ENCODE results near the gene PACRG.

The PACRG gene

DNA sequence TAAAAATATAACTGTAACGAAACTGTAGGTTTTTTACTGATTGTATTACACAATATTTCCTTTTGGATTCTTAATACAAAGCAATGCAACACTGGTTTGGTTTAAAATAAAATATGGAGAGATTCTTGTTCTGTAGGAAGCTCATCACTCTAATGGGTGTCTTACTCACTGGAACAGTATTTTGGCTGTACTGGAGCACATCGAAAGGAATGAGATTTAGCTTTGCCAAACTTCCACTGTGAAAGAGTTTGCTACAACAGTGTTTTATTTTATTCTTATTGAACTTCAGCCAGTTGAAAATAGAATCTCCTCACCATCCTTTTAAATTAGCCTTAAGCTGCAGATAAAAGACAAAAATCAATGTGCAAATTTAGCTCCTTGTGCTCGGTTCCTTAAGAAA, 456.0 kb downstream of the PACRG start:
- no peak for DNase-seq

DNA sequence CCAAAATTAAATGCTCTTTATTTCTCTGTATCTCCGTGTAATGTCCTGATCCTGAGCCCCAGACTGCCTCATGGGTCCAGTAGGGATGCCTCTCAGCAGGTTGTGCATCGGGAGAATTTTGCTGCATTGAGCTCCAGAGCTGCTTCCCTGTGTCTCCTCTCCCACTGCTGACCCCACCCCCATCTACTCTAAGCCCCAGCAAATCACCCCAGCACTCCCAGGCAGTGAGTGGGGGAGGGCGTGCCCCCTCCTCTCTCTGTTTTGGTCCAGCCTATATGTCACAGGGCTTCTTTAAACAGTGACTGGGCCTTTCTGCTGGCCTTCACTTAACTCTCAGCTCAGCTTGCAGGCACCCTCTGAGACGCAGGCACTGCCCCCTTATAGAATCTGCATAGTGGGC, 458.0 kb downstream of the PACRG start:
- DNase-seq, result no peak

DNA sequence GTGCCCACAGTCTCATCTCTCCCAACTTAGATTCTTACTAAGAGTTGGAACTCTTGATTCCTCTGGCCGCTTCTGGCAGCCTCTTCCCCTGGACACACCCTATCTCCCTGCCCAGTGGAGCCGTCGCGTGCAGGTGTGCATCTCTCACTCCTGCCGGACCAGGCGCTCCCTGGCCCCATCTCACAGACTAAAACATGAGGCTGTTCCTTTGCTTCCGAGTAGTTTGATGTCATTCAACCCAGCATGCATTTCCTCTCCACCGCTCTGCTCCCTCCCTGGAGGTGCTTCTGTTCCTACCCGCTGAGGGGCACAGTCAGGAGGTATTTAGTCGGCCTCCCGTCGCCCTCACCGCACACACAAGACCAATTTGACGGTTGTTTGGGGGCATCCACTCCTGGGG, 458.8 kb downstream of the PACRG start:
- DNase-seq, result no peak

DNA sequence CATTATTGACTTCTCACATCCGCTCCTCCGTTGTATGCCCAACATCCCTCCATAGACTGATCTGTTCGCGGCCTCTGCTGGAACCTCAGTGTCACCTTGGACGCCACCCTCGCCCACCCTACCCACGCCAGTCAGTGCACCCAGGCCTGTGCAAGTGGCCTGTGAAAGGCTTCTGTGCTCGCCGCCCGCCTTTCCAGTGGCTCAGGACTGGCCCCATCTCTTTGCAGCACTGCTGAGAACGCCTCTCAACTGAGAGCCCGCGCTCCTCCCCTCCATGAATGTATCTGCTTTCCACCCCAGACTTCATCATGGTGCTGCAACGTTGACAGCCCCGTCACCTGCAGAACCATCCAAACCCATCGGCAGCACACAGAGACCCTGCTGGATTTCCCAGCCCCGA, 459.4 kb downstream of the PACRG start:
- no peak for DNase-seq

DNA sequence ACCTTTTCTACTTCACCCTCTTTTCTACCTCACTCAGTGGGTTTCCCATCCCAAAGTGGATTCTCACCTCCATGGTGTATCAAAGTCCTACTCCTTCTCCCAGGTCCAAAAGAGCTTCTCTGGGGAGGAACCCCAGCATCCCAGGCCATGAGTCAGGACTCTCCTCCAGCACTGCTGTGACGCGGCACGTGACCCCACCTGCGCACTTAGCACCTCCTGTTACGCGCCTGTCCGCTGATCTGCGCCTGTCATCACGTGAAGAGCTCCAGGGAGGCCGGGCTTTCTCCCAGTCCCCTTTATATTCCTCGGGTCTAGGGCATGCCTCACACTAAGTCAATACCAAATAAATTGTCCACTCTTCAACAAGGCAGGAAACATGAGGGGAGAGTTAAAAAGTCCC, 459.8 kb downstream of the PACRG start:
- DNase-seq, result no peak

DNA sequence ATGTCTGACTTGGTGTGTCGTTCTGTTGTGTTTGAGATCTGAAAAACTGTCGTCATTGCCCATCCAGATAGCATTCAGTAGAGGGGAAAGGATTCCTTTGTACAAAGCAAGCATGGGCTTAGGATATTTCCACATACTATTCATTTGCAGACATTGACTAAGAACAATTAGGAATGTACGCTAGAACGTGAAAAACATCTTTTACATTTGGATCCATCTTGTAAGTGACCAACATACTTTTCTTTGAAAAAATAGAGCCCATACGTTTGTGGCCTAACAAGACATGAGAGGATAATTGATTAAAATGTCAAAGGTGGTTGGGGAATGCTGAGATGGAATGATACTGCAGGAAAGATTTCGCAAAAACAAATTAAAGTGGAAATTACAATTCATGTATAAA, 461.0 kb downstream of the PACRG start:
- DNase-seq, result no peak

DNA sequence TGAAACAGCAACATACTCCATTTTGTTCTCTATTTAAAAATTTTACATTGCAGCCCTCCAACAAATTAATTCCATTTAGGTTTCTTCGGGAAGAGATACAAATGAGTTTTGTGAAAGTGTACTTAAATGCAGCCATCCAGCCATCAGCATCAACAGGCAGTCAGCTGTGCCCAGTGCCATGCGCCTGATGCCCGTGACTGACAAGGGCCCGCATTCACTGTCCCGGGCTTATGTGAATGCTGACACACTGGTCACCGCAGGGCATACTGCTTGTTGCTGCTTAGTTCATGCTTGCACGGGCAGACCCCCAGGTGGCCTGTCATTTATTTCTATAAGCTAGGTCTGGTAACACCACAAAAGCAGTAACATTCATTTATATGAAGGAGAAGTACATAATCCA, 461.8 kb downstream of the PACRG start:
- DNase-seq, result no peak

DNA sequence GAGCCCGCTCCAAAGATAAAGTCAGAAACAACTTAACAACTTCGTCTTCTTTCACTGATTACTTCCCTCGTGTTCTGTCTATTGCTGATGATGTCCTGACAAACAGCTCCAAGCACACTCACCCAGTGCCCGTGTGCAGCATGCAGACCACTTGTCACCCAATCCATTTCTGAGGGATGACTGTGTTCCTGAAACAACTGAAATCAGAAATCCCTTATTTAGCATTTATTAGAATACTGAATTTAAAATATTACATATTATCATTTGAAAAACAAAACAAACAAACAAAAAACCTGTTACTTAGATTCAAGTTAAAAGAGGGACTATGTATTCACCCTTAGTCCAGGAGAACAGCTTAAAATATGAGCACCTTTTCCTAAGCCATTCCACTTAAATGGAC, 463.0 kb downstream of the PACRG start:
- DNase-seq, result no peak

DNA sequence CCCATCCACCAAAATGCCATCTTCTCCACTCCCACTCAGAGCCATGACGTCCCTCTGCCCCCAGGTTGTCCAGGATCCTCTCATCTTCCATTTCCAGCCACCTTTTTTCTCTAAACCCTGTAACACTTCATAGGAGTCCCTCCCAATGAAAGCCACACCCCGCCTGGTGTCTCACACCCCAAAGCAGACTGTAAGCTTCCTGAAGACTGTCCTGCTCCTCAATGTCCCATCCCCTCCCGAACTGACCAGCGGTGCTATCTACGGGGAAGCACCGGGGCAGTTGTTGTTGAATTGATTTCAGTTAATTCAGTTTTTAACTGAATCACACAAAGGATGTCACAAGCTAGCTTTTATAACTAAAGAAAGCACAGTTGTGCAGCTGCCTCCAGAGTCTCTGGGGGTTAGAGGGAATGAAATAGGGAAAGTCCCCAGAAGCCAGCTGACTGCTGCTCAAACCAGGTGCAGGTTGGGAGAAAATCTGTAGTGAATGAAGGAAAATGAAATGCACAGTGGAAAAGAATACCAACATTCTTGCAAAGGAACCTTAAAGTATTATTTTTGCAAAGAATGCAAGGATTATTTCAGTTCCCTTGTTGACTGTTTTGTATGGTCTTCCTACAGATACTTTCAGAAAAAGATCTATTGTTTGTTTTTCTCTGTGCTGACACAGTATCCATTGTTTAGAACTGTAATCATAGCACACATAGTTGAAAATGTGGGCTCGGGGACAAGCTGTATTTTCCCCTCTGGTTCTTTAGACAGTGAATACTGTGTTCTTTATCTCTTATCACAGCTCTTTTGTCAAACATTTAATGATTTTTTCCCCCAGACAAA, 464.1 kb downstream of the PACRG start:
- DNase-seq, result no peak

DNA sequence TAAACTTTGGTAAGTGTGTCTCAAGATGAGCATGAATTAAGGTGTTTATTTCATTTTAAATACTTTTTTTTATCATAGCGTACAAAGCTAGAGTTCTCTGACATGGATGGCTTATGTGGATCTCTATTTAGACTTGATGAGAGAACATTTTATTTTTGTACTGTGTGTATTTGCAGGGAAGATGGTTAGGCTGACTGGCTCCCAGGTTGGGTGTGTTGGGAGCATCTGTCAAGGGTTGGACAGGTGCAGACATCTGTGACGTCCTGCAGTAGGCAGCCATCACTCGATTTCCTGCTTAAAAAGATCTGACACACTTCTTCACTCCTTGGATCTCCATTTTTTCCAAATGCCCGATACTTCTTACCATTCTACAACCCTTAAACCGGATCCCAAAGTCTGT, 464.8 kb downstream of the PACRG start:
- DNase-seq, result no peak

DNA sequence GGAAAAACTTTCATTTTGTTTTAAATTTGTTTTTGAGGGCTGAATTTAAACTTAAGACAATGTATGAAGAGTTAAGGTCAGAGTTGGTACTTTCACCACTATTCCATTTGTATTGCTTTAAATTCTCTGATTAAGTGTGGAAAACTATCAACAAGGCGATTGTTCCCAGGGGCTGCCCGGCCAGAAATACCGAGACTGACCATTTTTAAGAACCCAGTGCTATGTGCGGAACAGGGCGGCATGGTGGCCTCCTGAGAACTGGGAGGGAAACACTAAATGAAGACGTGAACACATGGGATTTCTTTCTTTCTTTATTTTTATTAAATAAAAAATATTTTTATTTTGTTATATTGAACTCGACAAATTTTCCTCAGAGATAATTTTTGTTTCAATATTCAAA, 465.6 kb downstream of the PACRG start:
- no peak for DNase-seq

DNA sequence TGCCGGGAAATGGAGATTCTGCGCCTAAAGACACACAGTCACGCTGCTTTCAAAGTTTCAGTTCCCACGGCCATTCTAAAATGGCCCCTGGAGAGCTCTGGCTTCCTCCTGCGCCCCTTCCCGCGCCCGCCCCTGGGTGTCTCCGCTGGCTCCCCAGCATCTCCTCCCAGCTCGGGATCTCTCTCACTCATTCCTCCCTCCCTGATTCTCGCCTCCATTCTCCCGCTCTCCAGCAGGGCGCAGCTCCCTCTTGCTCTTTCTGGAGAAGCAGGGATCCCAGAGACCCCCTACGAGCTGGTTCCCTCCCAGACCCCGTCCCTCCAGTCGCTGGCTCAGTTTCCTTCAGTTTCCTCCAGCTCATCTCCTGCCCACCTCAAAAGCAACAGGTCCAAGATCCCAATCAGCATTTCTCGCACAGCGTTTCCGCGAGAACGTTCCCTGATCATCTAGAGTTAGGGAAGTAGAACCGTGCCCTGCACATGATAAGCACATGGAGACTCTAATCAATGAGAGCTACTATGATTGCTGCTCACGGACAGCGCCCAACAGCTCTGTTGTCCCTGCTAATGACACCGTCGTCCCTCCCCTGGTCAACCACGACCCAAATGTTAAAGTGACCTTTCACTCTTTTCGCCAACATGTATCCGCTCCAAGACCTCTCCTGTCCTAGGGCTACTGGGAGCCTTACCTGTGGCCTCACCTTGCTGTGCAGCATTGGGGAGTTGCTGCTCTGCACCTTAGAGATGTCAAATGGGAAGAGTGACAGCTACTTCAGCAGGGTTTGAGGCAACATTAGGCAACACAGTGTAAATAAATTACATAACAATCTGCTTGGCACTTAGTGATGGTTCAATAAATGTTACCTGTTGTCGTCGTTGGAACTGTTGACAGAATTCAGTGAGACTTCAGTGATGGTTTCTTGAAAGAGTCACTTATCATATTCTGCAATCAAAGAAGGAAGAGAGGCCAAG, 468.2 kb downstream of the PACRG start:
- no peak for DNase-seq

DNA sequence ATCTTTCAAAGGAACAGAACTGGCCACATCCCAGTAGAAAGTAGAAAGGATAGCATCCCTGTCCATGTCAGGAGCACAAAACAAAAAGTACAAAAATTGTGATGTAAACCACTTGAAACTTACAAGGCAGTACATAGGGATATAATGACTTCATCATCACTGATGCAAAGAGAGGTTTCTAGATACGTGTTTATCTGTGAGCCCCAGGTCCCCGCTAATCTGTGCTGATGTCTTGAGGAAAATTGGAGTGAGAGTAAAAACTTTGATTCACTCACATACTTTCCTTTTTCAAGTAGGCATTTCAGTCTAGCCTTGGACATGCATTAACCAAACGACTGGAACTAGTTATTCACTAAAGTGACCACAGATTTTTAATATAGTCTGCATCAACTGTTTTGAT, 470.1 kb downstream of the PACRG start:
- no peak for DNase-seq

DNA sequence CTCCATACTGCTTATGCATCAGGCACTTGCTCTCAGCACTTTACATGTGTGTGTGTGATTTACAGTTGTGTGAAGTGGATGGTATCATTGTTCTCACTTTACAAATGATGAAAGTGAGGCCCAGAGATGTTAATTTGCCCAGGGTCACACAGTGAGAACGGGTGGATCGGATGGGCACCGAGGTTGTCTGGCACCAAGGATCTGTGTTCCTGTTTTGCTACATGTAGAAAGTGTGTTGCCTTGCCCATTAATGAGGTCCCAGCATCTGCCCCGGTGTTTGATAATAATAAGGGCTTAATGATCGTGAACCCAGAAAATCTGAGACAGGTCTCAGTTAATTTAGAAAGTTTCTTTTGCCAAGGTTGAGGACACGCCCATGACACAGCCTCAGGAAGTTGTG, 470.6 kb downstream of the PACRG start:
- no peak for DNase-seq

DNA sequence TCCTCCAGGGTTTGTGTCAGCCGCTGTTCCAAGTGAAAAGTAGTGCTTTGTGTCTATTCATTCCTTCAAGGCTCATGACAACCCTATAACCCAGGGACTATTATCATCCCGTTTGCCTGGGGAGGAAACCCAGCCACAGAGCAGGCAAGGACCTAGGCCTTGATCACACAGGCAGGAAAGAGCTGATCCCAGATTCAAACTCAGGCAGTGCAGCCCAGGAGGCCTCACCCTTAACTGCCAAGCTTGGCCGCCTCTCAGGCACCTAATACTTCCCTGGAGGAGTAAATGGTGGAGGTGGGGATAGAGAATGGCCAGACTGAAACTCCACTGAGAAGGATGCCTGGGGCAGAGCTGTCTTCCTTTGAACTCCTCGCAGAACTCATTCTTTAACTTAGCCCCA, 471.6 kb downstream of the PACRG start:
- no peak for DNase-seq

DNA sequence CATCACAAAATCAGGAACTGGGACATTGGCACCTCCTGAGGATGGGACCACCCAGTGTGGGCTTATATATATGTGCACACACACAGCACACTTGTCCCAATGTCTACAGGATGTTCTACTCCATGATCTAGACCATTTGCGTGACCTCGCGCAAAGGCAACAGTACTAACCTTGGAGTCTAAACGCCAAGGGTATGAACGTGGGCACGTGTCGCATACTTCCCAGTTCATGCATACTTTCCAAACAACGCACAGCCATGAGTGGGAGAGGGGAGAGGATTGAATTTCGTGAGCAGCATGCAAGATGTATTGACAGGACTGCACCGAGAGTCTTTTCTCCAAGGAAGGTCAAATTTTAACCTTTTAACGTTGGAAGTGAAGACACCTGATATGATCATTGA, 472.5 kb downstream of the PACRG start:
- no peak for DNase-seq

DNA sequence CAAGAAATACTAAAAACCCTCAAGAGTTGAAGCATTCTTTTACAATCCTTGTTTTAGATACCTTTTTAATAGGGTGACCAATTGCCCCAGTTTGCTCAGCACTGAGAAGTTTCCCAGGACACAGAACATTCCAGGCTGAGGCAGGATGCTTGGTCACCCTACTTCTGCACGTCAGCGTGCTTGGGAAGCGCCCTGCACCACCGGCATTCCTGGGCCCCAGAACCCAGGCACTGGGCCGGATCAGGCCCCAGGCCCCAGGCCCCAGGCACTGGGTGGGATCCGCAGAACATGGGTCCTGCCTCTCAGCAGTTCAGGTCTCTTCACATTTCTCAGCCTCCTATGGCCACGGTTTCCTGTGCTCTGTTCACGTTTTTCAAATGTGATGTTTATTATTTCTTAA, 472.9 kb downstream of the PACRG start:
- DNase-seq, result no peak

DNA sequence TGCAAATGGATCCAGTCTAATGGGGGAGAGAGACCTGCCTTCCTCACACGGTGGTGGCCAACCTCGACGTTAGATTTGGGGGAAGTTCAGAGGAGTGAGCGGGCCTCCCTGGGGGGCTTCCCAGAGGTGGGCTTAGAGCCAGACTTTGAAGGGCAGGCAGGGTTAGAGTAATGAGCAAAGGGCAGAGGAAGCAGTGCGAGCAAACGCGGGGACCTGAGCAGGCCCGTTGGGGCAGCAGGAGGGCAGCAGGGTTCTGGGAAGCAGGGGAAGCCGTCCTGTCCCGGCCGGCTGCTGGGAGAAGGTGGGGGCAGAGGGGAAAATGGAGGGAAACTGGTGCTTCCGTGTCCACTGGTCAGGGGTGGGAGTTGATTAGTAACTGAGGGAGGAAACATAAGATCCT, 474.1 kb downstream of the PACRG start:
- no peak for DNase-seq

DNA sequence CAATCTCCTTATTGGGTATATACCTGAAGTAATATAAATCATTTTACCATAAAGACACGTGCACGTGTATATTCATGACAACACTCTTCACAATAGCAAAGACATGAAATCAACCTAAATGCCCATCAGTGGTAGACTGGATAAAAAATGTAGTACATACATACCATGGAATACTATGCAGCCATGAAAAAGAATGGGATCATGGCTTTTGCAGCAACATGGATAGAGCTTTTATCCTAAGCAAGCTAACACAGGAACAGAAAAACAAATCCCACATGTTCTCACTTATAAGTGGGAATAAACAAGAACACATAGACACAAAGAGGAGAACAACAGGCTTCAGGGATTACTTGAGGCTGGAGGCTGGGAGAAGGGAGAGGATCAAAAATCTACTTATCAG, 478.4 kb downstream of the PACRG start:
- no peak for DNase-seq

DNA sequence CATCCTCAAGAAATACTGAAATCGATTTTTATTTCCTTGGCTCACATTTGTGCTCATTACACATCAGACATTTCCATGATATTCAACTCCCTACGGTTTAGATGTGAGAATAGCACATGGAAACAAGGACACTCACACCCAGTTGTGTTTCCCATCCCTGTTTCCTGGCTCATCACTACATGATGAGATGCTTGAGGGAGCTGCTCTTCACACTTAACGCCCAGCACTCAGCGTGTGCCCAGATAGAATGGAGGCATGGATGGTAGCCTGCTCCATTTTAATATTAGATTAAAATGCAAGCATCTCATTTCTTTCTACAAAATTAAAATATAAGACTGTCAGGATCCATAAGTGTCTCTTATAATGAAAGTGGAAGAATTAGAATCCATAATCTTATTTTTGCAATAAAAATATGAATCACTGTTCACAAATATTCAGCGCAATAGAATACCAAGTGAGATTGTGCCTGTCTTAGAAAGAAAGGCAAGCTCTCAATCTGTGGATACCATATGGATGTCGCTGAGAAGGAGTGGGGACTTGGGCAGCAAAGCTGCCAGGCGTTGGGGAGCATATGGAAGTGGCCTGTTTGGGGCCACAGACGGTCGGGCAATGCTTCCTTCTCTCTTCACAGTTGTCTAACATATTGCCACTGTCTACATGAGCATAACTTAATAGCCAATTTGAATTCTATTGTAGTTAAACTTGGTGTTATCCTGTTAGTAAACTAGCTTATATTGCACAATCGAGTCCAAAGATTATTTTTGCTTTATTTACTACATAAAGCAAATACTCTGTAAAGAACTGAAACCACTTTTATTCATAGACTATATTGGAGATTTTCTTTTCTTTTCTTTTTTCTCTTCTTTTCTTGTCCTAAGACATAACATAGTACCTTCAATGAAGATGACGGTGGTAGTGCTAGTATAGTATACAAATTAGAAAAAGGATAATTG, 479.9 kb downstream of the PACRG start:
- no peak for DNase-seq

DNA sequence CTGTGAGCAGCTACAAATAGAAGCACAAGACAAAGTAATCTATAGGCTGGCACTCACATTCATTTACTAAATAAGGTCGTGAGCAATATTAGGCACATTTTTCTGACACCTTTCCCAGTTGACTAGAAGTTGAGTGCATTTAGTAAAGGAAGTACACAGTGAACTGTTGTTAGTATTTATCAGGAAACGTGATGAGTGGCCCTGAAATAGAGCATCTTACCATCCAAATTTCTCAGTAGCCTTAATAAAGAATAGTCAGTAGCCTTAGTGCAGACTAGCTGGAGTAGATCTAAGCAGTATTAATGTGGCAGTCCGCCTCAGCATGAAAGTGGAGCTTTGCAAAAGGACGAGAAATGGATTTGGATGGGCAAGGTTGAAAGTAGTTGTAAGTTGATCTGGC, 481.2 kb downstream of the PACRG start:
- no peak for DNase-seq

DNA sequence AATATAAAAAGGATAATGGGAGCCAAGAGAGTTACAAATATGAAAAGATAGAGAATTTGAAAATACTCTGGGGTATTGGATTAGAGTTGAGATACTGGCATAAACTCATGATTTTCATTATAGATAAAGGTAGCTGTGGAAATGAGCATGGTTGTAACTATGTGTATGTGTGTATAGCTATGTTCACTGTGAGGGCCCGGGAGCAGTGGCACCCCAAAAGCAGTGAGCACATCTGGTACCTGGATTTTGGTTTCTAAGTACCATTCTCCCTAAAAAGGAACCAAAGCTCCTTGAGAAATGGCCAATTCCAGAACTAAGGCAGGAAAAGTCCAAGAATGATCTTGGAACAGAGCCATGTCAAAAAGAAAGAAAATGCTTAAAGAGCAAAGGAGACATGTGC, 484.3 kb downstream of the PACRG start:
- DNase-seq, result no peak

DNA sequence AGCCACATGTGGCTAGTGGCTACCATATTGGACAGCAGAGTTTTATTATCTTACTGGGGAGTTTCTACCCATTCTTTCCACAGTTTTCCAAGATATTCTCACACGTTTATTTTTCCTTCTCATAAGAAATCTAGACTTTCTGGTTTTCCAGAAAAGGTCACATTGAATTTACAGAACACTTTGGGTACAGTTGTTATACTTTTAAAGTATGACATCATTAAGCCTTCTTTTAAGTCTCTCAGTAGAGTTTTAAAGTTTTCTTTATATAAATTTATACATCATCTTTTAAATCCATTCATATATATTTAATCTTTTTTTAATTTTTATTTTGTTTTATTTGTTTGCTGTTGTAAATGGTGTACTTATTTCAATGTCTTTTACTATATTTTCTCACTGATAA, 486.5 kb downstream of the PACRG start:
- no peak for DNase-seq

Measured in CD4-positive, alpha-beta T cell treated with Interleukin-6 for 4 hours (primary cell).